Activated CD4-positive, CD25-positive, alpha-beta regulatory T cell (primary cell): ENCODE data around the gene FYCO1.

Experiments
- DNase-seq, 4 experiments: peaks; one replicate each; lab custom pipeline; 2025; lab: John Stamatoyannopoulos, UW

The FYCO1 gene

DNA sequence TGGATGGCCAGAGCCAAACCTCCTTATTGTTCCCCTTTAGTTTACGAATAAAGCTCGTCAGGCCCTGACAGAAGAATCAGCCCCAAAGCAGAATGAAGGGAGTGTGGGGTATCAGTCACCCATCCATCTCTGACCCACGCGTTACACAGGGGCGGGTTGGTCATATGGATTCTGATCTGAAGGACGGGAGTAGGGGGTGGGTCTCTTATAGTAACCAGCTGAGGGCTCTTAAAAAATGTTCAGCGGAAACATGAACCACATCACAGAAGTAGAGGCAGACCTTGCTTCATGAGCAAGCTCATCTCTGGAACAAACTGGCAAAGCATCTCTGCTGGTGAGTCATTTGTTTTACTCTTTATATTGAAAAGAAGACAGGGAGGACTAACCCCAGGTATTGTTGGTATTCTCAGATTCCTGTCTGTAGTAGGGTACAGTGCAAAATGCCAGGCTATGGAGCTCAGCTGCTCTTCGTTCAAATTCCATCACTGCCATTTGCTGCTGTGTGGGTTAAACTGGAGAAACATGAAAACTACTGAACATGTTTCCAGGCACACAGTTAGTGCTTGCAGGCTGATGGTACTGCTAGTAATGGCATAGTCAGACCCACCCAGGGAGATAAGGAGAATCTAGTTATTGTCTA is 52.3 kb downstream of the FYCO1 start, which contains the start of gene CXCR6:
CXCR6 (plus strand) TSS at position 258 of the 640 bp plus-strand sequence. CDS start 3,018 bp downstream, outside the sequence.
- DNase-seq: no peak

- DNase-seq: no peak
Measured at GRCh38 chr3:45942051-45942825, 53.4 kb downstream of the FYCO1 start.

GRCh38 chr3:45940781-45941365 is 54.8 kb downstream of the FYCO1 start:
- no peak for DNase-seq

DNA sequence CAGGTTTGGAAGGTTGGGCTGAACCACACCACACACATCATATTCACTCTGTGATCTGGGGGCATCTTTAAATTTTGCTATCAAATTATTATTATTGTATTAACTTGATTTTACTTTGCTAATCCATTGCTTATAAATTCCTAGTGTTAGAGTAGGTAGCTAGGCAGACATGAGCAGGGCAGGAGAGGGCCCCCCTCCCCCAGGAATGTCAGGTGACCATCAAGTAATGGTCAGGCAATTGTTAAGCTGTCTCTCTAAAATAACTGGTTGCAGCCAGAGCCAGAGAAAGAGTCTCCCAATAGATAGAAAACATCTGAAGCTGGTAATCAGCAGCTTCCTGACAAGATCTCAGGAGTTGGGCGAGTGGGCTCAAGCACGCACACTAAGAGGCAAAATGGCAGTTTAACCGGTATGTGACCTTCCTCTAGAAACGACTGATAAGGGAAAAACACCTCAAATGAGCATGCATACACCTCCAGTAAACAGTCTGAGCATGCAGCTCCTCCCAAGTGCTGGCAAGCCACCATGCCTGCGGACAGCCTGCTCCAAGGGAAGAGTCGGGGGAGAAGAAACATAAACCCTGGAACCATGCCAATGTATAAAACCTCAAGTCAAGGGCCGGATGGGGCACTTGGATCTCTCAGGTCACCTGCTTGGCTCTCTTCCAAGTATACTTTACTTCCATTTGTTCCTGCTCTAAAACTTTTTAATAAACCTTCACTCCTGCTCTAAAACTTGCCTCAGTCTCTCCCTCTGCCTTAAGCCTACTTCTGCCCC is 55.4 kb downstream of the FYCO1 start:
- no peak for DNase-seq

- no peak for DNase-seq
Measured at GRCh38 chr3:45939341-45939771, 56.3 kb downstream of the FYCO1 start.

- peak; percentile 68 to 78 (median 70) for DNase-seq
Measured at GRCh38 chr3:45938864-45939263, 56.8 kb downstream of the FYCO1 start.

- DNase-seq: no peak
Measured at GRCh38 chr3:45938043-45938435, 57.6 kb downstream of the FYCO1 start.

DNA sequence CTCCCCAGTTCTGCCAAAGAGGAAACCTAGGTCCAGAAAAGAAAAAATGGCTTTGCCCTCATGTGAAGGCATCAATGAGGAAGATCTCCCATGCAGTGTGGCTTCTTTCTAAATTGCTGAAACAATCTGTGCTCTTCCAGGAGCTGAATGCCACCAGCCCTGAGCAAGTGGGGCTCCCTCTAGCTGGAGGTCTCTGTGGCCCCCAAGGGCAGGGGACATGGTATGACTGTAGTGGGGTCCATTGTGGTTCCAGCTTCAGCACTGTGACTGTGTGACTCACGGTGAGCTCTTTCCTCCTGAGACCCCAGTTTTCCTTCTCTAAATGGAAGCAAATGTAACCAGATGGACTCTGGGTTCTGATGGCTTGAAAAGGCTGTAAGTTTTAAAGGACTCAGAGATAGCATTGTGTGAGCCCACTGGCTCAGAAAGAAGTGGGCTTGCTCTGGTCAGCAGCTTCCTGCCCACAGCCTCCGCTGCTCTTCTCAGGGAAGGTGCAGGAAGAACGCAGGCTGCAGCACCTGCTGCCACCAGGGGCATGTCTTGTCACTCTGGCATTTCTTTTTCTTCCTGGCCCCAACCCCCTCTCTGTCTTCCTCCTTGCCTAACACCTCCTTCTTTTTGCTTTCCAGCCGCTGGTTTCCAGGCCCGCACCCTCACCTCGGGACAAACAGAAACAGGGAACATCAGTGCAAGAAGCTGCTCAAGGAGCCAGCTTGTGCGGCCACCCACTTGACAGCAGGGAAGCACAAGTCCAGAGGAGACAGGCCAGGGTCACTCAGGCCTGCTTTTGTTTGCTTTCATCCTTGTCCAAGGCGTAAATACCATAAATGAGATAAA is 58.2 kb downstream of the FYCO1 start:
- DNase-seq: no peak

DNA sequence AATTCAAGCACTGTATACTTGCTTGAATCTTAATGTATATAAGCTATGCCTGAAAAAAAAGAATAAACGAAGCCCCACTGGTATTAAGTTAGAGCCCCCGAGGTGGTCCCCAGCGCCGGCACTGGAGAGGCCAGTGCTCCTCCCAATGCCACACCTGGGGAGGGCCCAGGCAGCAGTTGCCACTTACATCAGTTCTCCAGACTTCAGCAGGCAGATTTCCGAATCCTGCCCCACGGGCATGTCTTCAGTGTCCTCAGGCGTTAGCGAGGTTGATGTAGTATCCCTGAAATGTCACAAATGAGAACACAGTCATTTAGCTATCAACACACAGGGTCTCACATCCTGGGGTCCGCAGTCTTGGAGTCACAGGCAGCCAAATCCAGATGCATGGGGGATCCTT is 59.4 kb downstream of the FYCO1 start:
- no peak for DNase-seq

GRCh38 chr3:45933591-45933990 is 62.0 kb downstream of the FYCO1 start:
- no peak for DNase-seq

DNA sequence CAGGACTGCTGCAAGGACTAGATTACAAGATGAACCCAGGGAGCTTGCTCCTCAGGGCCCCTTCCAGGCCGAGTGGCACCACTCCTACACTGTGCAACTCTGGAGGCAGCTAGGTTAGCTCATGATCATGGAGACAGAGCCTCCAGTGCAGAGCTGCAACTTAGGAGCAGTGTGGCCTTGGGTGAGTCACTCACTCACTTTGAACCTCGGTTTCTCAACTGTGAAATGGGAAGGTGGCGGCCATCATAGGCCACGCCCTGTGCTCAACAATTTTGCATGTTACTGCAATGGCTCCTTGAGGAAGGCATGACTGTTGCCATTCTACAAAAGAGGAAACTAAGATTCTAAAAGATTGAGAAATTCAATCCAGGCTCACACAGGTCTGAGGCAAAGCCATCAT is 63.5 kb downstream of the FYCO1 start:
- no peak for DNase-seq

DNA sequence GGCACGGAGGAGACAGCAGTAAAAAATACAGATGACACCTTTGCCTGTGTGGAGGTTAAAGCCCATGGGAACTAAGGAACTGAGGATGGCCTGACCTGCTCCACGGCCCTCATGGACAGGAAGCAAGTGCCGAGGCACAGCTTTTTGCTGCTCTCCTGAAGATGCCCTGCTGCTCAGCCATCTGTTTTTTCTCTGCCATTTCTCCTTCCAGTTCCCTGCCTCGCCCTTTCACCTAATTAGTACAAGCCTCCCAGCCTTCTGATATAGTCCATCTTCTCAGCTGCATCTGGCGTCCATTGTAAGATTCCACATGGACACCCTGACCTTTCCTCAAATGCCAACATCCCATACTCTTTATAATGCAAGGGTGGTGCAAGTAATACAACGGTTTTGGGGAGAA is 64.1 kb downstream of the FYCO1 start:
- DNase-seq: no peak

GRCh38 chr3:45929042-45929679 is 66.5 kb downstream of the FYCO1 start:
- DNase-seq: peak; percentile 16 to 38 (median 30)

DNA sequence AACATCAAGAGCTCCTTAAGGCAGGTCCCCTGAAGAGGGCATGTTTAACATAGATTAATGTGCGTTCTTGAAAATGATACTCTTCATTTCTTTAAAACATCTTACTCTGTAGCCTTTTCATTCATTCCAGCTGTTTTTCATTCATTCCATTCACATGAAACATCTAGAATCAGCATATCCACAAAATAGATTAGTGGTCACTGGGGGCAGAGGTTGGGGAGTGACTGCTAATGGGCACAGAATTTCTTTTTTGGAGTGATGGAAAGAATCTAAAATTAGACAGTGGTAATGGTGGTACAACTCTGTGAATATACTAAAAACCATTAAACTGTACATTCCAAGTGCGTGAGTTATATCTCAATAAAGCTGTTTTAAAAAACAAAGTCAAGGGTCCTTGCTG is 67.7 kb downstream of the FYCO1 start:
- no peak for DNase-seq

DNA sequence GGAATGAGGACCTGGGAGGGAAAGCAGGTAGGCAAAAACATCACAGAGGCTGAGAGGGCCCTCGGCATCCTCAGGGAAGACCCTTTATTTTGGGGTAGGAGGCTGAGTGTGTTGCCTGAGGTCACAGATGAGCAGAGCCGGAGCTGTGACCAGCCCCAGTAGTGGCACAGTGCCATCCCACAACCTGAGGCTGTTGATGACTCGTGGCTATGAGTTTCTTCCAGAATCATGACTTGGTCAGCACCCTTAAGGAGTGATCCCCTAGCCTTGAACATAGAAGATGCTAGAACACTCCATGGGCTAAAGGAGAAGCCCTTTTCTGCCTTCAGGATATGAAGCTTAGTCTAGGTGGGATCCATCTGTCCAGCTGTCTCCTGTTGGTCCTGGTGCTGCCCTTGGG is 71.9 kb downstream of the FYCO1 start:
- DNase-seq: no peak

DNA sequence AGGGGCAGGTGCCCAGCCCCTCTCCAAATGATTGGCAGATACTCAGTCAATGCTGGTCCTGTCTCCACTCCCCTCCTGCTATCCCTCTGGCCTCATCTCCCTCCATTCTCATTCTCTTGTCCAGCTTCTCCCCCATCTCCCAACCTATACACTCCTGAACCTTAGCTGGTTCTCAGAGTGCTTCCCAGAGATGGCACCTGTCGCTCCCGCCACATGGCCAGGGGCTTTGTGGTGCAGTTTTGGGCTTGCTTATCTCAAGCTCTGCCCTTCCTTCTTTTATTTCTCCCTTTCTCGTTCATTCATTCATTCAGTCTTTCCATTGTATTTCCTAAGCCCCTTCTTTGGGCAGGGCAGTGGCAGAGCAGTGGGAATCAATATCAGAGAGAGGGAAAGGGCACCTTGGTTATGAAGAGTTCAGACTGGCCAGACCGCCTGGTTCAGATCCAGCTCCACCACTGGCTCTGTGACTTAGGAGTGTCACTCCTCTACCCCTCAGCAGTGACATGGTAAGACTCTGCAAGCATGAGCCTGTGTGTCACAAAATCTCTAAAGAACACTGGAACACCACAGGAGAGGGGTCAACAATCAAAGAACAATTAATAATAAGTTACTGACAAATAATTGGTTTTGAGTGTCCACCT is 72.6 kb downstream of the FYCO1 start:
- no peak for DNase-seq

GRCh38 chr3:45922039-45922326 is 73.6 kb downstream of the FYCO1 start:
- no peak for DNase-seq

DNA sequence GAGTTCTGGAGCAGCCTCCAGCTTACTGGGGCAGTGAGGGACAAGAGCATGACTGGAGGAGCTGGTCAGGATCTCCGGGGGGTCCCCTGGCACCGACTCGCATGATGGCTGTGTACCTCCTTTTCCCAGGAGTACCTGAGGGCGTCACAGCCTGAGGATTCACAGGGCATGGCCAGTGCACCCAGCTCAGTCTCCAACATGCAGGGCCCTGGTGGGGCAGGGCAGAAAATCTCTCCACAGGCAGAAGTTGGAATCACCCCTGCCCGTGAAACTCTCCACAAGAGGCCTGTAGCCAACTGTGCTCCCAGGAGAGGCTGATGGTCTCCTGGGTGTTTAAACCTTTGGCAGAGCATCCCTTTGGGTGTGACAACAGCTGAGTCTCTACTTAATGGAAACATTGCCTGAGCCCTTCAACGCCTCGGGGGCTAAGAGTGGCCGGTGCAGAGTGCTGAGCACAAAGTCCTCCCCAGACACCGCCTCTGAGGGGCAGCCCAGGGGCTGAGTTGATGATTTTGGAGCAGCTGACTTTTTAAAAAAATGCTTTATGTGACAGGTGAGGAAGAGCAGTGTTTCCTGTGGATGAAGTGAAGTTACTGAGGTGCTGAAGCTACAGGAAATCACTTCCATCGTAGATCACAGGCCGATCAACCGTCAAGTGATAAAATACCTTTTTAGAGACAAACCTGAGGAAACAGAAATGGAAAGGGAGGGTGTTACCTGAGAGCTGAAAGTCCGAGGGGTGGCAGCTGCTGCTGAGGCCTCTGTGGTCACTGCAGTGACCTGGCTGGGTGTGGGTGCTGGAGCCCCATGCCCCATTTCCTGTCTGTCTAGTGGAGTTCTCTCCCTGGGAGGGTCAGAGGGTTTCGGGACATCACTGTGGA is 74.2 kb downstream of the FYCO1 start:
- no peak for DNase-seq

GRCh38 chr3:45917146-45917898 is 78.3 kb downstream of the FYCO1 start:
- no peak for DNase-seq
